Endothelial cell of umbilical vein (primary cell): ENCODE results near the gene TCF21. TPM values are rescaled to one million over a fixed set of nuclear protein-coding genes. Genes with fewer than 3 reads are reported as not detected.
A peak's percentile ranks its signal among the peaks of the same experiment; 100 is the strongest.

ENCODE experiments used
- BruUV-seq: library from RNA; stranded (reverse); fragments of 400-500 nt; replicated peaks from 2 replicates; lab custom pipeline; 2021; lab: Mats Ljungman, UMichigan
- CTCF ChIA-PET: fragments of 300-600, 350-600 bp; sonication (Branson Sonifier 250); formaldehyde crosslinking; loops from one replicate; lab custom pipeline; 2021; ENCODE audit warnings: antibody characterized with exemption, inconsistent platforms; lab: Charles Lee
- POLR2A ChIA-PET: fragments of 300-600, 350-600 bp; sonication (Branson Sonifier 250); formaldehyde crosslinking; loops from one replicate; lab custom pipeline; 2021; ENCODE audit warnings: antibody characterized with exemption, inconsistent platforms; lab: Charles Lee
- DNase-seq: peaks from one replicate; pipeline ENCODE4 v3.0.0-alpha.2; 2011; ENCODE audit warnings: low read depth, low spot score
- FAIRE-seq: peaks from 2 replicates; lab custom pipeline; 2011; peaks lifted over from hg19 to GRCh38; lab: Jason Lieb, UNC
- H2AFZ ChIP-seq: 2 replicates; pipeline ENCODE4 v1.6.0; 2012; ENCODE audit warnings: low read depth, low read length, control low read depth, inconsistent platforms
- H3K27ac ChIP-seq: 2 replicates; pipeline ENCODE4 v1.5.1; 2011; ENCODE audit warnings: low read depth, mild to moderate bottlenecking, control low read depth, low read length, moderate library complexity; ENCODE audit not compliant: insufficient read depth
- H3K27me3 ChIP-seq, 2 experiments: 2 replicates each; pipeline versions ENCODE4 v1.6.0 to v1.6.1; 2011; ENCODE audit warnings: low read length in 2 of 2, mixed read lengths in 1 of 2; ENCODE audit not compliant: control insufficient read depth in 2 of 2, insufficient read depth in 2 of 2
- H3K36me3 ChIP-seq, 2 experiments: 2 replicates in 1 of 2; 3 replicates in 1 of 2; pipeline ENCODE4 v1.5.1; 2011; ENCODE audit warnings: low read length in 2 of 2, mild to moderate bottlenecking in 1 of 2, moderate library complexity in 1 of 2; ENCODE audit not compliant: control insufficient read depth in 2 of 2, insufficient read depth in 2 of 2; ENCODE audit errors: extremely low read depth in 1 of 2
- H3K4me1 ChIP-seq: 3 replicates; pipeline ENCODE4 v1.5.1; 2011; ENCODE audit warnings: mild to moderate bottlenecking, low read length; ENCODE audit not compliant: control insufficient read depth, insufficient read depth; ENCODE audit errors: extremely low read depth
- H3K4me2 ChIP-seq: 2 replicates; pipeline ENCODE4 v1.6.1; 2011; ENCODE audit warnings: low read length, control low read depth, mixed read lengths; ENCODE audit not compliant: insufficient read depth
- H3K4me3 ChIP-seq, 3 experiments: fragments of 200-600 bp in 1 of 3; sonication (generic), shearing (Covaris generic) in 1 of 3; replicated peaks in 1 of 3; 2 replicates each; pipeline ENCODE4 v1.5.1; 2011 to 2016; ENCODE audit warnings: control low read depth in 3 of 3, low read length in 3 of 3, mild to moderate bottlenecking in 2 of 3, inconsistent platforms in 1 of 3, low read depth in 1 of 3, moderate library complexity in 1 of 3; ENCODE audit not compliant: insufficient read depth in 1 of 3
- H3K79me2 ChIP-seq: 2 replicates; pipeline ENCODE4 v1.6.0; 2012; ENCODE audit warnings: low read length, inconsistent platforms; ENCODE audit not compliant: control insufficient read depth, insufficient read depth
- H3K9ac ChIP-seq: replicated peaks from 2 replicates; pipeline ENCODE3; 2011; ENCODE audit warnings: low read length, control low read depth; ENCODE audit not compliant: insufficient read depth; ENCODE audit errors: extremely low read depth
- H3K9me1 ChIP-seq: replicated peaks from 3 replicates; pipeline ENCODE4 v1.6.0; 2011; ENCODE audit warnings: mild to moderate bottlenecking, low read length; ENCODE audit not compliant: control insufficient read depth, insufficient read depth; ENCODE audit errors: extremely low read depth
- H3K9me3 ChIP-seq: replicated peaks from 2 replicates; pipeline ENCODE4 v1.5.1; 2012; ENCODE audit warnings: low read length, inconsistent platforms; ENCODE audit not compliant: control insufficient read depth, insufficient read depth
- H4K20me1 ChIP-seq: replicated peaks from 2 replicates; pipeline ENCODE3; 2011; ENCODE audit warnings: mild to moderate bottlenecking, low read length; ENCODE audit not compliant: control insufficient read depth, insufficient read depth; ENCODE audit errors: extremely low read depth
- CTCF ChIP-seq, 2 donors: IDR thresholded peaks; 1 replicate in 1 of 2; 2 replicates in 1 of 2; pipeline ENCODE4 v1.5.1; 2011; ENCODE audit warnings: low read length in 2 of 2, mild to moderate bottlenecking in 2 of 2, moderate library complexity in 2 of 2, control low read depth in 1 of 2, inconsistent platforms in 1 of 2, low read depth in 1 of 2; ENCODE audit not compliant: insufficient read depth in 1 of 2; ENCODE audit errors: extremely low read depth in 1 of 2
- GATA2 ChIP-seq: IDR thresholded peaks from 2 replicates; pipeline ENCODE4 v1.7.0; 2011; ENCODE audit warnings: low read depth, mild to moderate bottlenecking, moderate library complexity, mixed read lengths, low read length; ENCODE audit not compliant: insufficient read length, insufficient read depth
- MAX ChIP-seq: IDR thresholded peaks from 2 replicates; pipeline ENCODE4 v1.6.1; 2011; ENCODE audit not compliant: insufficient read depth, insufficient read length
- MYC ChIP-seq: IDR thresholded peaks from one replicate; pipeline ENCODE4 v1.6.1; 2011; ENCODE audit warnings: mild to moderate bottlenecking, low read depth, low read length
- POLR2AphosphoS5 ChIP-seq: IDR thresholded peaks from 2 replicates; pipeline ENCODE4 v1.6.1; 2012; ENCODE audit warnings: low read depth, mild to moderate bottlenecking, control low read depth, low read length, moderate library complexity; ENCODE audit not compliant: insufficient read depth
- dilution Hi-C: fragments of 300-500 bp; cut with MboI; formaldehyde crosslinking; loops from one replicate; pipeline ENCODE4 v1.15.0; 2019; ENCODE audit warnings: low sequenced_read_pairs; ENCODE audit not compliant: extremely low pct_ligation_motif_present
- intact Hi-C: fragments of 100-400 bp; cut with micrococcal nuclease; formaldehyde crosslinking; loops from one replicate; pipeline ENCODE4 v1.10.0; 2022
- polyA plus RNA-seq, 4 experiments: library from polyadenylated mRNA; depleted of rRNA in 3 of 4; stranded (reverse) in 3 of 4; unstranded in 1 of 4; fragments of >200 nt; gene quantifications; 2 replicates each; pipeline versions ENCODE4 v1.2.1 to v1.2.3, GENCODE V29; 2011 to 2012; ENCODE audit warnings: missing spikeins in 1 of 4
- total RNA-seq: library from RNA; stranded (reverse); gene quantifications from 2 replicates; pipeline ENCODE4 v1.2.3, GENCODE V29; 2021

The TCF21 gene
- total and polyA plus RNA-seq, 2 donors (not counting 3 experiments of a cell fraction or from before 2014, with no cell fraction given): not detected

- intact Hi-C loops: loop anchor here (1.0 to 10.0 kb wide), 6 partner anchors 79 to 1384 kb away; no protein-coding TSS in a partner anchor
- Histone ChIP-seq H3K9ac (no peak overlapping the region), H3K4me2 (no peak overlapping the region), H3K27ac (no peak overlapping the region), H3K9me3 (no peaks in the 10 kb centered on the region), H3K36me3 (no peaks in the 10 kb centered on the region), H3K79me2 (no peaks in the 10 kb centered on the region), H4K20me1 (no peaks in the 10 kb centered on the region), H2AFZ (peak overlapping the region; percentile 35), H3K9me1 (no peaks in the 10 kb centered on the region), H3K27me3 (peaks cover 9 to 37% of the 10 kb centered on the region in 2 experiments), H3K4me3 (no peak overlapping the region), H3K4me1 (no peaks in the 10 kb centered on the region)
- FAIRE-seq (peak; percentile 95), DNase-seq (peak; percentile 83)
- ChIA-PET CTCF (interaction anchor here (0.6 to 5.3 kb wide), 66 partner anchors 8 to 1637 kb away, joined by 3 to 298 read pairs (median 4); no protein-coding TSS in a partner anchor), POLR2A (no interaction called here)
- dilution Hi-C loops: no loop called here
- no peak for TF ChIP-seq GATA2
- TF ChIP-seq POLR2AphosphoS5: no peak
- no peak for TF ChIP-seq MAX
- TF ChIP-seq MYC: no peak
- peak; percentile 89 to 90 for TF ChIP-seq CTCF (IDR thresholded peaks at IDR 0.05; ENCODE audit: extremely low read depth in 1 of 2, insufficient read depth in 1 of 2, low read depth in 1 of 2, low read length in 2 of 2)
- no TSS peak for BruUV-seq
These were observed 27.8 kb downstream of the TCF21 start for GRCh38 chr6:133916650-133917151.
